HEK293 (cell line): ENCODE measurements around the gene LIN37.

Source experiments
- BCL11A ChIP-seq: fragments of 450-650 bp; formaldehyde crosslinking; IDR thresholded peaks from 2 replicates; pipeline ENCODE4 v1.5.1; 2016; ENCODE audit warnings: low read depth, missing biosample characterization, missing genetic modification characterization
- CTCF ChIP-seq: fragments of 450-650 bp; formaldehyde crosslinking; IDR thresholded peaks from 2 replicates; pipeline ENCODE4 v1.5.1; 2016; ENCODE audit warnings: missing biosample characterization, missing genetic modification characterization
- GLI4 ChIP-seq: fragments of 450-650 bp; formaldehyde crosslinking; IDR thresholded peaks from 2 replicates; pipeline ENCODE4 v1.5.1; 2016; ENCODE audit warnings: missing biosample characterization, missing genetic modification characterization
- HOXD13 ChIP-seq: sonication (generic); formaldehyde crosslinking; IDR thresholded peaks from 2 replicates; pipeline ENCODE4 v1.8.0; 2022; ENCODE audit warnings: missing genetic modification reagents, borderline replicate concordance
- KLF17 ChIP-seq: fragments of 450-650 bp; formaldehyde crosslinking; IDR thresholded peaks from 2 replicates; pipeline ENCODE4 v1.5.1; 2016; ENCODE audit warnings: missing biosample characterization, missing genetic modification characterization
- KLF8 ChIP-seq: fragments of 450-650 bp; formaldehyde crosslinking; IDR thresholded peaks from 2 replicates; pipeline ENCODE4 v1.5.1; 2016; ENCODE audit warnings: missing biosample characterization, missing genetic modification characterization
- MZF1 ChIP-seq: fragments of 450-650 bp; formaldehyde crosslinking; IDR thresholded peaks from 2 replicates; pipeline ENCODE4 v1.5.1; 2017; ENCODE audit warnings: missing biosample characterization, missing genetic modification characterization, borderline replicate concordance
- PRDM6 ChIP-seq: fragments of 450-650 bp; formaldehyde crosslinking; IDR thresholded peaks from 2 replicates; pipeline ENCODE4 v1.5.1; 2017; ENCODE audit warnings: missing biosample characterization, missing genetic modification characterization
- RBAK ChIP-seq: fragments of 450-650 bp; formaldehyde crosslinking; IDR thresholded peaks from 2 replicates; pipeline ENCODE4 v1.5.1; 2016; ENCODE audit warnings: missing biosample characterization, missing genetic modification characterization
- WT1 ChIP-seq: fragments of 450-650 bp; formaldehyde crosslinking; IDR thresholded peaks from 2 replicates; pipeline ENCODE4 v1.5.1; 2016; ENCODE audit warnings: missing biosample characterization, missing genetic modification characterization
- YY2 ChIP-seq: fragments of 450-650 bp; formaldehyde crosslinking; IDR thresholded peaks from 2 replicates; pipeline ENCODE4 v1.5.1; 2016; ENCODE audit warnings: missing biosample characterization, missing genetic modification characterization
- ZBTB1 ChIP-seq: fragments of 450-650 bp; formaldehyde crosslinking; IDR thresholded peaks from 2 replicates; pipeline ENCODE4 v1.5.1; 2016; ENCODE audit warnings: missing biosample characterization, missing genetic modification characterization
- ZBTB21 ChIP-seq: fragments of 450-650 bp; formaldehyde crosslinking; IDR thresholded peaks from 2 replicates; pipeline ENCODE4 v1.5.1; 2017; ENCODE audit warnings: missing biosample characterization, missing genetic modification characterization
- ZNF138 ChIP-seq: fragments of 450-650 bp; formaldehyde crosslinking; IDR thresholded peaks from 2 replicates; pipeline ENCODE4 v1.5.1; 2016; ENCODE audit warnings: missing biosample characterization, missing genetic modification characterization, borderline replicate concordance
- ZNF148 ChIP-seq: fragments of 450-650 bp; formaldehyde crosslinking; IDR thresholded peaks from 2 replicates; pipeline ENCODE4 v1.5.0; 2017; ENCODE audit warnings: missing biosample characterization, missing genetic modification characterization, borderline replicate concordance
- ZNF157 ChIP-seq: fragments of 450-650 bp; formaldehyde crosslinking; IDR thresholded peaks from 2 replicates; pipeline ENCODE4 v1.5.1; 2016; ENCODE audit warnings: missing biosample characterization, missing genetic modification characterization
- ZNF18 ChIP-seq: fragments of 450-650 bp; formaldehyde crosslinking; IDR thresholded peaks from 2 replicates; pipeline ENCODE4 v1.5.1; 2016; ENCODE audit warnings: missing biosample characterization, missing genetic modification characterization
- ZNF23 ChIP-seq: fragments of 450-650 bp; formaldehyde crosslinking; IDR thresholded peaks from 2 replicates; pipeline ENCODE4 v1.5.1; 2016; ENCODE audit warnings: missing biosample characterization, missing genetic modification characterization, borderline replicate concordance
- ZNF248 ChIP-seq: fragments of 450-650 bp; formaldehyde crosslinking; IDR thresholded peaks from 2 replicates; pipeline ENCODE4 v1.5.1; 2017; ENCODE audit warnings: missing biosample characterization, missing genetic modification characterization
- ZNF26 ChIP-seq: fragments of 450-650 bp; formaldehyde crosslinking; IDR thresholded peaks from 2 replicates; pipeline ENCODE4 v1.5.1; 2016; ENCODE audit warnings: missing biosample characterization, missing genetic modification characterization
- ZNF302 ChIP-seq: fragments of 450-650 bp; formaldehyde crosslinking; IDR thresholded peaks from 2 replicates; pipeline ENCODE4 v1.5.1; 2016; ENCODE audit warnings: missing biosample characterization, missing genetic modification characterization, low read depth
- ZNF324 ChIP-seq: fragments of 450-650 bp; formaldehyde crosslinking; IDR thresholded peaks from 2 replicates; pipeline ENCODE4 v1.5.1; 2016; ENCODE audit warnings: missing biosample characterization, missing genetic modification characterization
- ZNF416 ChIP-seq: fragments of 450-650 bp; formaldehyde crosslinking; IDR thresholded peaks from 2 replicates; pipeline ENCODE4 v1.5.1; 2016; ENCODE audit warnings: missing biosample characterization, missing genetic modification characterization
- ZNF558 ChIP-seq: fragments of 450-650 bp; formaldehyde crosslinking; IDR thresholded peaks from 2 replicates; pipeline ENCODE4 v1.5.1; 2016; ENCODE audit warnings: missing biosample characterization, missing genetic modification characterization
- ZNF560 ChIP-seq: fragments of 450-650 bp; formaldehyde crosslinking; IDR thresholded peaks from 2 replicates; pipeline ENCODE4 v1.5.1; 2017; ENCODE audit warnings: missing biosample characterization, missing genetic modification characterization, borderline replicate concordance
- ZNF621 ChIP-seq: fragments of 450-650 bp; formaldehyde crosslinking; IDR thresholded peaks from 2 replicates; pipeline ENCODE4 v1.5.1; 2017; ENCODE audit warnings: missing biosample characterization, missing genetic modification characterization
- ZNF654 ChIP-seq: fragments of 450-650 bp; formaldehyde crosslinking; IDR thresholded peaks from 2 replicates; pipeline ENCODE4 v1.5.1; 2016; ENCODE audit warnings: low read depth, missing biosample characterization, missing genetic modification characterization
- ZNF670 ChIP-seq: fragments of 450-650 bp; formaldehyde crosslinking; IDR thresholded peaks from 2 replicates; pipeline ENCODE4 v1.5.1; 2016; ENCODE audit warnings: missing biosample characterization, missing genetic modification characterization, low read depth
- ZNF677 ChIP-seq: fragments of 450-650 bp; IDR thresholded peaks from 2 replicates; pipeline ENCODE4 v1.5.0; 2018; ENCODE audit warnings: missing biosample characterization, mild to moderate bottlenecking, missing genetic modification characterization, moderate library complexity
- ZNF777 ChIP-seq: fragments of 450-650 bp; formaldehyde crosslinking; IDR thresholded peaks from 2 replicates; pipeline ENCODE4 v1.5.1; 2017; ENCODE audit warnings: missing biosample characterization, missing genetic modification characterization, borderline replicate concordance
- ZSCAN23 ChIP-seq: fragments of 450-650 bp; formaldehyde crosslinking; IDR thresholded peaks from 2 replicates; pipeline ENCODE4 v1.5.1; 2016; ENCODE audit warnings: missing biosample characterization, missing genetic modification characterization

LIN37 gene

GRCh38 chr19:35745328-35746086, 2.9 kb upstream of the LIN37 start, which contains the start of the genes PSENEN and U2AF1L4 (continued):
- TF ChIP-seq ZNF670 (tag by site-specific recombination) (no peak), CTCF (no peak; the same call in 1 of the 2 replicates), HOXD13 (CRISPR knock-in tag) (no peak), MZF1 (tag by site-specific recombination) (no peak), ZNF777 (tag by site-specific recombination) (no peak), ZSCAN23 (tag by site-specific recombination) (no peak), ZNF248 (tag by site-specific recombination) (no peak), ZBTB1 (tag by site-specific recombination) (no peak), ZBTB21 (tag by site-specific recombination) (peak; percentile 90), KLF17 (tag by site-specific recombination) (no peak), ZNF26 (tag by site-specific recombination) (no peak), ZNF560 (tag by site-specific recombination) (no peak), PRDM6 (no peak), ZNF148 (tag by site-specific recombination) (no peak), YY2 (tag by site-specific recombination) (peak; percentile 82), ZNF558 (tag by site-specific recombination) (no peak), GLI4 (no peak), ZNF302 (tag by site-specific recombination) (no peak), ZNF23 (tag by site-specific recombination) (no peak), ZNF621 (tag by site-specific recombination) (no peak), WT1 (peak; percentile 58; the same call in 1 of the 2 replicates), RBAK (tag by site-specific recombination) (no peak), KLF8 (no peak), ZNF18 (tag by site-specific recombination) (no peak; the same call in 1 of the 2 replicates), ZNF677 (tag by site-specific recombination) (no peak), BCL11A (tag by site-specific recombination) (no peak), ZNF324 (tag by site-specific recombination) (no peak), ZNF654 (tag by site-specific recombination) (no peak), ZNF157 (tag by site-specific recombination) (no peak), ZNF416 (tag by site-specific recombination) (no peak), ZNF138 (tag by site-specific recombination) (no peak)
